Activated T-helper 1 cell treated with anti-CD3 and anti-CD28 coated beads, Interleukin-12 subunit alpha, Interleukin-12 subunit beta, Interleukin-2, Interleukin-4 antibody, amounts not matched to agents 30 ng/mL and 10 ng/mL and 1 ng/mL, durations not matched to agents 14 hours and 24 hours and 36 hours (primary cell): ENCODE data around the gene ENTREP1. TPM values are rescaled to one million over a fixed set of nuclear protein-coding genes. Genes with fewer than 3 reads are reported as not detected.

Experiments
- DNase-seq: peaks from one replicate; pipeline ENCODE4 v3.0.0; 2021; ENCODE audit warnings: low spot score
- H3K27ac Mint-ChIP-seq: one replicate; pipeline ENCODE4 v1.8.0; 2021; ENCODE audit warnings: mild to moderate bottlenecking, mixed read lengths
- H3K27me3 Mint-ChIP-seq: one replicate; pipeline ENCODE4 v1.8.0; 2022; ENCODE audit warnings: mild to moderate bottlenecking, moderate library complexity, mixed read lengths; ENCODE audit not compliant: insufficient read depth
- H3K36me3 Mint-ChIP-seq: one replicate; pipeline ENCODE4 v1.8.0; 2021; ENCODE audit warnings: low read depth, mixed read lengths
- H3K4me1 Mint-ChIP-seq: one replicate; pipeline ENCODE4 v1.8.0; 2021; ENCODE audit warnings: low read depth, mixed read lengths
- H3K4me3 Mint-ChIP-seq: one replicate; pipeline ENCODE4 v1.8.0; 2021; ENCODE audit warnings: mild to moderate bottlenecking, moderate library complexity, mixed read lengths
- H3K9me3 Mint-ChIP-seq: one replicate; pipeline ENCODE4 v1.8.0; 2021; ENCODE audit warnings: mixed read lengths
- intact Hi-C: fragments of 100-400 bp; cut with micrococcal nuclease; formaldehyde crosslinking; loops from one replicate; pipeline ENCODE4 v1.15.1; 2024
- total RNA-seq: library from RNA; stranded (reverse); gene quantifications from 2 replicates; pipeline ENCODE4 v1.2.3, GENCODE V29; 2022

Gene ENTREP1
- total RNA-seq, 1 donor from 2014 or later = not detected

GRCh38 chr9:69330580-69330979 is 5.6 kb downstream of the ENTREP1 start:
- H3K27ac Mint-ChIP-seq = no peak overlapping the region
- H3K27me3 Mint-ChIP-seq = peaks cover 37% of the 10 kb centered on the region
- H3K4me1 Mint-ChIP-seq = peaks cover 4% of the 10 kb centered on the region
- intact Hi-C loops = no loop called here
- no peak overlapping the region for H3K4me3 Mint-ChIP-seq
- no peaks in the 10 kb centered on the region for H3K36me3 Mint-ChIP-seq
- H3K9me3 Mint-ChIP-seq = no peaks in the 10 kb centered on the region
- DNase-seq = no peak

GRCh38 chr9:69331444-69331843 is 6.4 kb downstream of the ENTREP1 start:
- no peak overlapping the region for H3K4me3 Mint-ChIP-seq
- no peaks in the 10 kb centered on the region for H3K36me3 Mint-ChIP-seq
- H3K27ac Mint-ChIP-seq = no peak overlapping the region
- H3K4me1 Mint-ChIP-seq = no peaks in the 10 kb centered on the region
- no peak for DNase-seq
- intact Hi-C loops = no loop called here
- H3K9me3 Mint-ChIP-seq = no peaks in the 10 kb centered on the region
- peaks cover 29% of the 10 kb centered on the region for H3K27me3 Mint-ChIP-seq

GRCh38 chr9:69332067-69332685 is 7.2 kb downstream of the ENTREP1 start:
- no peak for DNase-seq
- Mint-ChIP-seq H3K36me3 (no peaks in the 10 kb centered on the region), H3K9me3 (no peaks in the 10 kb centered on the region)

GRCh38 chr9:69333716-69334115 is 8.7 kb downstream of the ENTREP1 start:
- peaks cover 12% of the 10 kb centered on the region for H3K27me3 Mint-ChIP-seq
- H3K4me1 Mint-ChIP-seq = no peaks in the 10 kb centered on the region
- H3K27ac Mint-ChIP-seq = no peak overlapping the region
- no peak overlapping the region for H3K4me3 Mint-ChIP-seq
- no peaks in the 10 kb centered on the region for H3K9me3 Mint-ChIP-seq
- no peak for DNase-seq
- intact Hi-C loops = no loop called here
- H3K36me3 Mint-ChIP-seq = no peaks in the 10 kb centered on the region

More at GRCh38 chr9:69332067-69332685, 7.2 kb downstream of the ENTREP1 start:
- Mint-ChIP-seq H3K27ac (no peak overlapping the region), H3K4me1 (no peaks in the 10 kb centered on the region), H3K4me3 (no peak overlapping the region), H3K27me3 (peaks cover 22% of the 10 kb centered on the region)
- intact Hi-C loops = no loop called here

- no peaks in the 10 kb centered on the region for H3K4me1 Mint-ChIP-seq
- no peaks in the 10 kb centered on the region for H3K9me3 Mint-ChIP-seq
- H3K27ac Mint-ChIP-seq = no peak overlapping the region
Observed at GRCh38 chr9:69334317-69334716, 9.3 kb downstream of the ENTREP1 start.

GRCh38 chr9:69339620-69340019 is 14.6 kb downstream of the ENTREP1 start:
- Mint-ChIP-seq H3K27ac (no peak overlapping the region), H3K4me3 (no peak overlapping the region), H3K9me3 (no peaks in the 10 kb centered on the region), H3K36me3 (no peaks in the 10 kb centered on the region), H3K27me3 (peaks cover 4% of the 10 kb centered on the region), H3K4me1 (no peaks in the 10 kb centered on the region)
- intact Hi-C loops = no loop called here
- DNase-seq = no peak

More at GRCh38 chr9:69334317-69334716, 9.3 kb downstream of the ENTREP1 start:
- Mint-ChIP-seq H3K27me3 (peaks cover 8% of the 10 kb centered on the region), H3K36me3 (no peaks in the 10 kb centered on the region), H3K4me3 (no peak overlapping the region)
- intact Hi-C loops = no loop called here
- DNase-seq = no peak

GRCh38 chr9:69340631-69341030 is 15.6 kb downstream of the ENTREP1 start:
- H3K27ac Mint-ChIP-seq = no peak overlapping the region
- H3K4me1 Mint-ChIP-seq = no peaks in the 10 kb centered on the region
- intact Hi-C loops = no loop called here
- H3K27me3 Mint-ChIP-seq = peaks cover 4% of the 10 kb centered on the region
- H3K4me3 Mint-ChIP-seq = no peak overlapping the region
- H3K36me3 Mint-ChIP-seq = no peaks in the 10 kb centered on the region
- no peak for DNase-seq
- H3K9me3 Mint-ChIP-seq = no peaks in the 10 kb centered on the region

- no peak overlapping the region for H3K4me3 Mint-ChIP-seq
- no peaks in the 10 kb centered on the region for H3K4me1 Mint-ChIP-seq
- H3K27ac Mint-ChIP-seq = no peak overlapping the region
- intact Hi-C loops = no loop called here
- no peak for DNase-seq
- H3K9me3 Mint-ChIP-seq = no peaks in the 10 kb centered on the region
- peaks cover 7% of the 10 kb centered on the region for H3K27me3 Mint-ChIP-seq
- H3K36me3 Mint-ChIP-seq = no peaks in the 10 kb centered on the region
Observed at GRCh38 chr9:69342769-69343168, 17.8 kb downstream of the ENTREP1 start.

GRCh38 chr9:69344459-69344858 is 19.4 kb downstream of the ENTREP1 start:
- Mint-ChIP-seq H3K36me3 (no peaks in the 10 kb centered on the region), H3K4me3 (no peak overlapping the region), H3K27ac (no peak overlapping the region), H3K4me1 (no peaks in the 10 kb centered on the region), H3K9me3 (no peaks in the 10 kb centered on the region), H3K27me3 (peaks cover 9% of the 10 kb centered on the region)
- DNase-seq = no peak
- intact Hi-C loops = no loop called here

- Mint-ChIP-seq H3K4me3 (no peak overlapping the region), H3K36me3 (no peaks in the 10 kb centered on the region), H3K27me3 (peaks cover 5% of the 10 kb centered on the region), H3K4me1 (no peaks in the 10 kb centered on the region), H3K9me3 (no peaks in the 10 kb centered on the region), H3K27ac (no peak overlapping the region)
- DNase-seq = no peak
- intact Hi-C loops = no loop called here
Observed at GRCh38 chr9:69346596-69347390, 21.8 kb downstream of the ENTREP1 start.

GRCh38 chr9:69347607-69348006 is 22.6 kb downstream of the ENTREP1 start:
- no peaks in the 10 kb centered on the region for H3K36me3 Mint-ChIP-seq
- peaks cover 6% of the 10 kb centered on the region for H3K27me3 Mint-ChIP-seq
- no peak overlapping the region for H3K27ac Mint-ChIP-seq
- intact Hi-C loops = no loop called here
- no peaks in the 10 kb centered on the region for H3K4me1 Mint-ChIP-seq
- no peak overlapping the region for H3K4me3 Mint-ChIP-seq
- no peak for DNase-seq
- no peaks in the 10 kb centered on the region for H3K9me3 Mint-ChIP-seq

- H3K9me3 Mint-ChIP-seq = no peaks in the 10 kb centered on the region
- H3K36me3 Mint-ChIP-seq = no peaks in the 10 kb centered on the region
- H3K27ac Mint-ChIP-seq = no peak overlapping the region
- intact Hi-C loops = no loop called here
- no peak for DNase-seq
- no peak overlapping the region for H3K4me3 Mint-ChIP-seq
- H3K27me3 Mint-ChIP-seq = peaks cover 10% of the 10 kb centered on the region
- H3K4me1 Mint-ChIP-seq = no peaks in the 10 kb centered on the region
Observed at GRCh38 chr9:69351227-69351626, 26.2 kb downstream of the ENTREP1 start.

GRCh38 chr9:69355232-69355631 is 30.2 kb downstream of the ENTREP1 start:
- Mint-ChIP-seq H3K27me3 (peaks cover 12% of the 10 kb centered on the region), H3K27ac (no peak overlapping the region), H3K4me3 (no peak overlapping the region), H3K9me3 (no peaks in the 10 kb centered on the region), H3K4me1 (no peaks in the 10 kb centered on the region), H3K36me3 (no peaks in the 10 kb centered on the region)
- intact Hi-C loops = no loop called here
- DNase-seq = no peak
